GM12892 (cell line): ENCODE data around the gene ATP5F1E.

Experiments used
- POLR2A ChIP-seq: IDR thresholded peaks from 2 replicates; pipeline ENCODE4 v1.6.1; 2011; ENCODE audit warnings: low read depth, low read length, control low read depth
- POLR2AphosphoS5 ChIP-seq: IDR thresholded peaks from 2 replicates; pipeline ENCODE4 v1.6.1; 2011; ENCODE audit warnings: low read depth, low read length, control low read depth

DNA sequence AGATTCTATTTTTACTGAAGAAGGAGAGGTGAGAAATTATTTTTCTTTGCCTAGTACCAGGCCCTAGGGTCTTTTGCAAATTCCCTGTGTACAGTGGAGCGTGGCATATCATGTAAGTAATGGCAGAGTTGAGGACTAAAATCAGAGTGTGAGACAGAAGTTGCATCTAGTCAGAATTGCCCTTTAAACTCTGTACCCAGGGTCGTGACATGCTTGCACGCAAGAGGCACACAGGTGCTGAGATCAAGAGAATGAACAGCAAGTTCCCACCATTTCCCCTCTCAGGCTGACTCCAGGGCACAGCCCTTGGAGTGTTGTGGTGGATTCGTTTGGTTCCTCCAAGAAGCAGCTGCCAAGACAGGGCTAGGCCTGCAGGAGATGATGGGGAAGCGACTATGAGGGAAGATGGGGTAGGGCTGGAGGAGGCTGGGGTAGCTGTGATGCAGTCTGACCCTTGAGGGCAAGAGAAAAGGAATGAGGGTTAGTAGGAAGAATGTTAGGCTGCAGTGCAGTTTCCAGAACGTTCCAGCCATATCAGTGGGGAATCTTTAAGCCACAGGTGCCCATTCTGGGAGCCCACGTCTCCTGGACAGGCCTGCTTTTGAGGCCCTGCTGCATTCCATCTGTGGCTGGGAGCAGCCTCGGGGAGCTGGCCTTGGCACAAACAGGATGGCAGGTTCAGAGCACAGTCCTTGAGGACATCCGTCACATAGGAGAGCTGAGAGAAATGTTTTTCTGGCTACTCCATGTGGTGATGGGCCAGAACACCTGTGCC, 44.2 kb downstream of the ATP5F1E start:
- TF ChIP-seq POLR2A, result no peak
- no peak for TF ChIP-seq POLR2AphosphoS5
